Activated B cell treated with CpG ODN at 0.5 μM for 24 hours (primary cell): ENCODE measurements around the gene ZBTB16. TPM values are rescaled to one million over a fixed set of nuclear protein-coding genes. Genes with fewer than 3 reads are reported as not detected.

Experiments
- ATAC-seq: fragments of 200-7000 bp; cut with Tn5 transposase; one replicate; pipeline ENCODE4 v1.10.0; 2021; ENCODE audit warnings: low read depth, mild to moderate bottlenecking, moderate library complexity
- CTCF ChIA-PET: fragments of 350-600 bp; sonication (Branson Sonifier 250); formaldehyde crosslinking; loops from one replicate; lab custom pipeline; 2021; ENCODE audit warnings: antibody characterized with exemption; lab: Charles Lee
- POLR2A ChIA-PET: fragments of 350-600 bp; sonication (Branson Sonifier 250); formaldehyde crosslinking; loops from one replicate; lab custom pipeline; 2021; ENCODE audit warnings: antibody characterized with exemption; lab: Charles Lee
- DNase-seq: peaks from one replicate; pipeline ENCODE4 v3.0.0; 2022
- H3K27ac Mint-ChIP-seq: one replicate; pipeline ENCODE4 v1.8.0; 2020; ENCODE audit warnings: mixed read lengths
- H3K27me3 Mint-ChIP-seq: one replicate; pipeline ENCODE4 v1.8.0; 2021; ENCODE audit warnings: mixed read lengths
- H3K36me3 Mint-ChIP-seq: one replicate; pipeline ENCODE4 v1.8.0; 2021; ENCODE audit warnings: low read depth, mixed read lengths
- H3K4me1 Mint-ChIP-seq: one replicate; pipeline ENCODE4 v1.8.0; 2021; ENCODE audit warnings: mixed read lengths
- H3K4me3 Mint-ChIP-seq: one replicate; pipeline ENCODE4 v1.8.0; 2020; ENCODE audit warnings: mild to moderate bottlenecking, mixed read lengths
- H3K9me3 Mint-ChIP-seq: one replicate; pipeline ENCODE4 v1.8.0; 2020; ENCODE audit warnings: mixed read lengths
- CTCF ChIP-seq: fragments of 200-600 bp; IDR thresholded peaks from one replicate; pipeline ENCODE4 v1.8.0; 2022; ENCODE audit warnings: antibody characterized with exemption, mild to moderate bottlenecking
- intact Hi-C: fragments of 100-400 bp; cut with micrococcal nuclease; formaldehyde crosslinking; loops from one replicate; pipeline ENCODE4 v1.15.1; 2024
- total RNA-seq: library from RNA; stranded (reverse); gene quantifications from 2 replicates; pipeline ENCODE4 v1.2.3, GENCODE V29; 2022

ZBTB16 gene
- total RNA-seq, 1 donor from 2014 or later: 2.5 TPM

DNA sequence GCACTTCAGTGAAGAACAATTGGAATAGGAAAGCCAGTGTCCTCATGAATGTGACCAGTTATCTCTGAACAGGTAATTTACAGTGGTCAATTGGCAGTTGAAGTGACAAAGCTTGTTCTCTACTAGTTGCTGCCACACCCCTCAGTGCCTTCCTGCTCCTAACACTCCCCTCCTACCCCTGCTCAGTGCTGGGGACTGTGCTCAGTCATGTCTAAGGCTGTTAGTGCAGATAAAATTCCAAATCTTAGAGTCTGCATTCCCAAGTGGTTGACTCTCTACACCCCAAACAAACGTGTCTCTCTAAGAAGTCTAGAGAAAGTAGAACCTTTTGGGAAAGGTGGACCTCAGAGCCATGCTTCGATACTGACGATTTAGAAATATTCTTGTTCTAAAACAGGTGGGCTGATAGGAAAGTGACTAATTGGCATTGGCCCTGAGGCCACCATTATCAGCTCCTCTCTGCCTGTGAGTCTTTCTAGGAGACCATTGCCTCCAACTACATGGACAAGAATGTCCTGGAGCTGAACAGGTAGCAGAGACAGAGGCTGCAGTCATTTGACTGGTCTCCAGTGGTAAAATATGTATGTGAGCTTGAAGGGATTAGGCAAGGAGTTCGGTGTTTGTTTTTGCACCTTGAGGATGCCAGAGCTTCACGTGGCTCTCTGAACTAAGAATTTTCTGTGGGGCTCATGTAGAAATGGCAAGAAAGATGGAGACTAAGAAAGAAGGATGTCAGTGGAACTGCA, 214.6 kb downstream of the ZBTB16 start:
- no peaks in the 10 kb centered on the region for H3K4me1 Mint-ChIP-seq
- H3K36me3 Mint-ChIP-seq: no peaks in the 10 kb centered on the region
- no peak overlapping the region for H3K4me3 Mint-ChIP-seq
- intact Hi-C loops: no loop called here
- ChIA-PET POLR2A (no interaction called here), CTCF (interaction anchor here (1.1 kb wide), 1 partner anchor 13 kb away, joined by 4 read pairs; no protein-coding TSS in a partner anchor)
- no peak overlapping the region for H3K27ac Mint-ChIP-seq
- peaks cover 28% of the 10 kb centered on the region for H3K27me3 Mint-ChIP-seq
- DNase-seq (no peak), ATAC-seq (no peak)
- H3K9me3 Mint-ChIP-seq: no peaks in the 10 kb centered on the region
- TF ChIP-seq CTCF: no peak

GRCh38 chr11:114274637-114275036, 215.1 kb downstream of the ZBTB16 start:
- Mint-ChIP-seq H3K4me1 (no peaks in the 10 kb centered on the region), H3K27ac (no peak overlapping the region), H3K36me3 (no peaks in the 10 kb centered on the region), H3K9me3 (no peaks in the 10 kb centered on the region), H3K27me3 (peaks cover 30% of the 10 kb centered on the region), H3K4me3 (no peak overlapping the region)
- no peak for TF ChIP-seq CTCF
- POLR2A ChIA-PET: no interaction called here
- ATAC-seq (no peak), DNase-seq (no peak)
- intact Hi-C loops: no loop called here
- CTCF ChIA-PET: interaction anchor here (1.1 kb wide), 1 partner anchor 14 kb away, joined by 4 read pairs; no protein-coding TSS in a partner anchor

GRCh38 chr11:114275280-114275679, 215.8 kb downstream of the ZBTB16 start:
- intact Hi-C loops: no loop called here
- DNase-seq: no peak
- ChIA-PET CTCF (interaction anchor here (1.1 kb wide), 1 partner anchor 14 kb away, joined by 4 read pairs; no protein-coding TSS in a partner anchor), POLR2A (no interaction called here)
- ATAC-seq: no peak
- Mint-ChIP-seq H3K27ac (no peak overlapping the region), H3K4me1 (no peaks in the 10 kb centered on the region), H3K36me3 (no peaks in the 10 kb centered on the region), H3K4me3 (no peak overlapping the region), H3K9me3 (no peaks in the 10 kb centered on the region), H3K27me3 (peaks cover 35% of the 10 kb centered on the region)
- no peak for TF ChIP-seq CTCF

DNA sequence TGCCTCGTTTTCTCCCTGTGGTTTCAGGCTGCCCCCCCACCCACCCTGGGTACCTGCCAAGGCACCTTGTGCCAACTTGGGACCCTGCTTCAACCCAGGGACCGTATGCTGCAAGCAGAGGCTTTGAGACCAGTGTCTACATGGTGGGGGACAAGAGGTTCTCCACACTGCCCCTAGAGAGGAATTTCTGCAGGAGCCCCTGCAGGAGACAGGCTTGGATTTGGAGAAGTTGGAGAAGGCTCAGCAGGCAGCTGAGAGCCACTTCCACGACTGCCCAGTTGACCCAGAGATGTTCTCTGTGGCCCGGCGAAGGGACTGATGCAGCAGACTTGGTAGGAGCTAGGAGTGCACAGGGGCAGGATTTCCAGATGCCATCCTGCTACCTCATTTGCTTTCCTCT, 216.6 kb downstream of the ZBTB16 start:
- TF ChIP-seq CTCF: no peak
- H3K4me3 Mint-ChIP-seq: no peak overlapping the region
- ATAC-seq (no peak), DNase-seq (no peak)
- POLR2A ChIA-PET: no interaction called here
- no peaks in the 10 kb centered on the region for H3K36me3 Mint-ChIP-seq
- H3K27ac Mint-ChIP-seq: no peak overlapping the region
- peaks cover 35% of the 10 kb centered on the region for H3K27me3 Mint-ChIP-seq
- intact Hi-C loops: no loop called here
- CTCF ChIA-PET: no interaction called here
- no peaks in the 10 kb centered on the region for H3K9me3 Mint-ChIP-seq
- no peaks in the 10 kb centered on the region for H3K4me1 Mint-ChIP-seq

DNA sequence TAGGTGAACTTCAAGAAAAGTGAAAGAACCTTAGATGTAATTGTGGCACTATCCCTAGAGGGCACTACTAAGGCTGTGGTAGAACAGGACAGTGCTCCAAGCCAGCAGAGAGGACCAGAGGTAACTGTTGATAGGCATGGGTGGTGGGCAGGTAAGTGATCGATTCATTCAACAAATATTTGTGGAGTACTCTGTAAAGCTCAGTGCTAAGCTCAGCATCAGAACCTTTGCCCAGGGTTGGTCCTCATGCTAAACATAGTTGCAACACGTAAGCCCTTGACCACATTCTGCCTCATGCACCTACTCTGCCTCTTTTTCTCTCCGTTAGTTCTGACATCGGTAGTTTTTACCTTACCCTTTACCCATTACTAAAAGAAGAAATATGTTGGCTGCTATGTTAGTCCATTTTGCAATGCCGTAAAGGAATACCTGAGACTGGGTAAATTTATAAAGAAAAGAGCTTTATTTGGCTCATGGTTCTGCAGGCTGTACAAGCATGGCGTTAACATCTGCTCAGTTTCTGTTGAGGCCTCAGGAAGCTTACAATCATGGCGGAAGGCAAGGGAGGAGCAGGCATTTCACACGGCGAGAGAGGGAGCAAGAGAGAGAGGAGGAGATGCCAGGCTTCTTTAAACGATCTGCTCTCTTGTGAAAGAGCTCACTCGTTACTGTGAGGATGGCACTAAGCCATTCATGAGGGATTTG, 218.3 kb downstream of the ZBTB16 start:
- no peak for TF ChIP-seq CTCF
- ATAC-seq: no peak
- intact Hi-C loops: no loop called here
- H3K4me1 Mint-ChIP-seq: no peaks in the 10 kb centered on the region
- no peak overlapping the region for H3K27ac Mint-ChIP-seq
- no peak overlapping the region for H3K4me3 Mint-ChIP-seq
- peaks cover 21% of the 10 kb centered on the region for H3K27me3 Mint-ChIP-seq
- no peaks in the 10 kb centered on the region for H3K9me3 Mint-ChIP-seq
- no peak for DNase-seq
- CTCF ChIA-PET: no interaction called here
- POLR2A ChIA-PET: no interaction called here
- no peaks in the 10 kb centered on the region for H3K36me3 Mint-ChIP-seq
